GM19099 (cell line): ENCODE results near the gene C2orf81.

ENCODE experiments used
- POLR2A ChIP-seq: IDR thresholded peaks from 3 replicates; pipeline ENCODE4 v1.6.1; 2011; ENCODE audit warnings: low read depth; ENCODE audit not compliant: insufficient read length; ENCODE audit errors: extremely low read depth

The C2orf81 gene

GRCh38 chr2:74427551-74427950, 6.1 kb upstream of the C2orf81 start:
- TF ChIP-seq POLR2A, result no peak

DNA sequence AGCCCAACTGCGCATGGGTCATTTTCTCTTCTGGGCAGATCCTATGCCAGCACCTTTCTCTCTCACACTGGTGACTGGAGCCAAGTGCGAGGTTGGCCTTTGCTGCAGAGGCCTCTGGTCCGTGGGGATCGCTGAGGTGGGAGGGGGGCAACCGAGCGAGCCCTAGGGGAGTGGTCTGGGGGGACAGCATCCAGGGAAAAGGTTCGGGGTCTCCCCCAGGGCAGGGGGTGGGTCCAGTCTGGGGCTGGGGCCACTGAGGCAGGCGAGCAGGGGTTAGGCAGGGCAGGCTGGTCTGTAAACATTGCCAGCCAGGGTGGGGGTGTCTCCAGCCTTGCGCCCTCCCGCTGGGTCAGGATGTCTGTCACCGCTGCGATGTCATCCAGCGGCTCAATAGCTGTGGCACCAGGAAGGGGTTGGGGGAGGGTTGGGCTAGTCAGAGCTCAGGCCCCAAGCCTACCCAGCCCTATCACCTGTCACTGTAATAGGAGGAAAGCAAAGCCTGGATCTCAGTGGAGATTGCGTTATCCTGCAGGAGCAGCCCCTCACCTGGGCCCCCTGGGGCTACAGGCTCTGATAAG, 4.9 kb upstream of the C2orf81 start:
- no peak for TF ChIP-seq POLR2A

- TF ChIP-seq POLR2A, result no peak
Observed at GRCh38 chr2:74425523-74425922, 4.1 kb upstream of the C2orf81 start.

DNA sequence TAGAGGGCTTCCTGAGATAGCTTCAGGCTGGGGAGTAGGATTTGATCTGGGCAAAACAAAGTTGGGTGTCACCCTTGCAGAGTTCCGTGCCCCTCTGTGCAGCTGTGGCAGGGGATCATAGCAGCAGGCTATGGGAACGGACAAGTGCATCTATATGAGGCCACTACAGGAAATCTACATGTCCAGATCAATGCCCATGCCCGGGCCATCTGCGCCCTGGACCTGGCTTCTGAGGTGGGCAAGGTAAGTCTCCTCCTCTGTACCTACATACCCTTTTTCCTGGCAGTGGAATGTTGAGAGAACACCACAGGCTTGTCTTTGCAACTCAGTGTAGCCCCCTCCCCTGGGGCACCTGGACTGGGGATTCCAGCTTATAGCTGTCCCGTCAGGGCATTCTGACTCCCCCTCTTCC, 3.6 kb upstream of the C2orf81 start:
- no peak for TF ChIP-seq POLR2A

DNA sequence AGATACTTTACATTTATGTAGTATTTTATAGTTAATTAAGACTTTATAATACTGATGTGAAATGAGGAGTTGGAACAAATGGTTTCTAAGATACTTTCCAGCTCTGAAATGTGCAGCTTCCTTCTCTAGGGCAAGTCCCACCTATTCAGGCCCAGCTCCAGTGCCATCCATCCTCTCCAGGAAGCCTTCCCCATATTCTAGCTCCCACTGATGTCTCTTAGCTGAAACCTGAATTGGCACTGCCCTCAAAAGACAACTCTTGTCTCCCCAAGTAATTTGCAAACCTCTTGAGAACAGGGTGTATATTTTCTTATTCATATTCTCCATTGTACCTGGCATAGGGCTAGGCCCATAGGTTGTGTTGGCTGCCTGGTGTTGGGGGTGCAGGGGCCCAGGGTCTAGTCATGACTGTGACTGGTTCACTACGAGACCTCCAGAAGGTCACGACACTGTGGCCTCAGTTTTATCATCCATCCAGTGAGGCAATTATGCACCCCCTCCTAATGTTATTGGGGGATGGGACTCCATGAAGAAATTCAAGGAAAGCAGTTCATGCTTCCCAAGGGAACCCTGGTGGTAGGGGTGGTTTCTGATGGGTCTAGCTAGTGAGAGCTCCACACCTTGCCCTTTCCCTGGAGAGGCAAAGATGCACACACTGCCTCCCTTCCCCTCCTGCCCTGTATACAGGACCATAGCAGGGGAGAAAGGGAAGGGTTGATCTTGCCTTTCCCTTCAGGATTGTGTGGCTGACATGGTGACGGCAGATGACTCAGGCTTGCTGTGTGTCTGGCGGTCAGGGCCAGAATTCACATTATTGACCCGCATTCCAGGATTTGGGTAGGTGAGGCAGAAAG, 2.9 kb upstream of the C2orf81 start:
- TF ChIP-seq POLR2A, result no peak

DNA sequence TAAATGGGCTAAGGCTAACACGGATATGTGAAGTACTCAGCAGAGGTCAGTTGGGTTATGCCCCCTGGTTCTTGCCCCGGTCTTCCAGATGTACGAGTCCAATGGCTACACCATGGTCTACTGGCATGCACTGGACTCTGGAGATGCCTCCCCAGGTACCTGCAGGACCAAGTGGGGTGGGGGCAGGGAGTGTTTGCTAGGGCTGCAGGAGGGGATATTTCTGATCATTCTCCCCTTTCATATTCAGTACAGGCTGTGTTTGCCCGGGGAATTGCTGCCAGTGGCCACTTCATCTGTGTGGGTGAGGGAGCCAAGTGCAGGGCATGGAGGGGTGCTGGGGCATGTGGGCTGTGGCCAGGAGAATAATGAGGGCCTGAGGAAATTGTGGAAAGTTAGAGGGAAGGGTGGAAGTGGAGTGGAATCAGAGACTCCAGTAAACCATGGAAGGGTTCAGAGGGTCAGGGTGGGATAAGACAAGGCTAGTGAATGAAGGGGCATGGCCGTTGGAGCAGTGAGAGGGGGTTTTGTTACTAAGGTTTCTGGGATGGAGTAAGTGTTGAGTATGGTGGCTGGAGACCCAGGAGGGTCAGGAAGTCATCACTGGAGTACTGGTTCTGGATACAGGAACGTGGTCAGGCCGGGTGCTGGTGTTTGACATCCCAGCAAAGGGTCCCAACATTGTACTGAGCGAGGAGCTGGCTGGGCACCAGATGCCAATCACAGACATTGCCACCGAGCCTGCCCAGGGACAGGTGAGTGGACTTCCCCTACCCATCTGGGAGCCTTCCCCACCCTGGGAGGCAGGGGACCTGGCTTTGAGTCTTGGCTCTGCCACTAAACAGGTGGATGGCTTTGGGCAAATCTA, 2.0 kb upstream of the C2orf81 start:
- TF ChIP-seq POLR2A, result no peak

- no peak for TF ChIP-seq POLR2A
Observed at GRCh38 chr2:74420006-74420405, 1.4 kb downstream of the C2orf81 start.

GRCh38 chr2:74419345-74419744, 2.1 kb downstream of the C2orf81 start:
- TF ChIP-seq POLR2A, result no peak

GRCh38 chr2:74418312-74418711, 3.1 kb downstream of the C2orf81 start:
- no peak for TF ChIP-seq POLR2A

- TF ChIP-seq POLR2A, result no peak
Observed at GRCh38 chr2:74417763-74418162, 3.7 kb downstream of the C2orf81 start.

DNA sequence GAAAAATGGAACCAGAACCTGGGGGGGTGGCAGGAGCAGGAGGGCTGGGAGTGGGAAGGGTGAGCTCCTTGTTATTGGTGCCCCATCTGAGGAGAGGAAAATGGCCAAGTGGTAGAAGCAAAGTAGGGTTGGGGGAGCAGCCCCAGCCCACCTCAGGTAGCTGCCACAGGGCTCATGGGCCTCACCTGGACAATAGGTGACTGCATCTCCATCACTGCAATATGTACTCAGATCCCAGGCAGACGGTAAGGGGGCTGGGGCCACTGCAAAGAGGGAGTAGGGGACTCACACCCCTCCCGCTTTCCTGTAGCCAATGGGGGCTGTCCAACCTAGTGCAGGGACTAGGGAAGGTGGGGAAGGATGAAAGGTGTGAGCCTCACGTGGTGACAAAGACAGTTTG, 4.2 kb downstream of the C2orf81 start:
- no peak for TF ChIP-seq POLR2A

DNA sequence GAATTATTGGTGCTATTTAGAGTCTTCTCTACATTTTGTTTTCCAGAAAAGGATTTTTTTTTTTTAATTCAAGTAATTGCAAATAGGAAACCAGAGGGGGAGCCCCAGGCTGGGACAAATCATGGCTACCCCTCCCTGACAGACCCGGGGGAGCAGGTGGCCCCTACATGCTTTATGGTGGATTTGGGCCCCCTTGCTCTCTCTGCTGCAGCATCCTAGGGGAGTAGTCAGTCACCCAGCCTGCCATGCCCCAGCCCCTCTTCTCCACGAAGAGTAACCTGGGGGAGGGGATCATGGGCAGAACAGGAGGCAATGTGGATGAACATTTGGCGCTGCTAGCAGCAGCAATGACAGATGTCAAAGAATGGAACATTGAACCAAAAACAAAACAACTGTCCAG, 4.6 kb downstream of the C2orf81 start:
- TF ChIP-seq POLR2A, result no peak

DNA sequence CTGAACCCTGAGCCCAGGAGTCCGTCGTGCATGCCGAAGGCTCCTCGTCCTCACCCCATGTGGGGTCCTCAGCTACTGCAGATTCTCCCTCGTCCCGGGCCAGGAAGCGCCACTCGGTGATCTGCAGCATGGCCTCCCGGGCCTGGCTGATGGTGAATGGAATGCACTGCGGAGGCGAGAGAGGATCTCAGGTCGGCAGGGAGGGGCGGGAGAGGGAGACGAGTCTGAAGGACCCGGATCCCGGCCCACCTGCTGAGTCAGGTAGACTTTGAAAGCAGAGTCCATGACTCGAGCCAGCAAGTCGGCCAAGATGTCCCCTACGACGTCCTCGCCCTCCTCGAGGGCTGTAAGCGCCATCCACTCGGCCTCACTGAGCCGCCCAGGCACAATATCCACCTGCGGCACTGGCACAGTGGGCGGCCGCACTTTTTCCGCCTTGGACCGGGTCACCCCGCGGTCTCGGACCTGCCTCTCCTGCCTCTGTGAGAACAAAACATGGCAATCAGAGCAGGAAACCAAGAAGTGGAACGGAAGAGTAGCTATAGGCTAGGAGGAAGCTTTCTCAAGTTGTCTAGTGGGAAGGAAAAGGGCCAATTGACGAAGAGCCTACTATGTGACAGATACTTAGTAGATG, 5.5 kb downstream of the C2orf81 start:
- TF ChIP-seq POLR2A, result no peak

- TF ChIP-seq POLR2A, result no peak
Observed at GRCh38 chr2:74414881-74415761, 6.3 kb downstream of the C2orf81 start.
